GM21515 (cell line): ENCODE results near the gene ZNF691.

ENCODE experiments used
- ATAC-seq: cut with Tn5 transposase; IDR thresholded peaks from one replicate; pipeline ENCODE4 v1.9.1; 2021; ENCODE audit not compliant: unreplicated experiment

Gene ZNF691

GRCh38 chr1:42832641-42833240 lies 13.7 kb upstream of the ZNF691 start:
- no peak for ATAC-seq

GRCh38 chr1:42833981-42834380 lies 12.4 kb upstream of the ZNF691 start:
- ATAC-seq, result no peak

- no peak for ATAC-seq
Measured at GRCh38 chr1:42834803-42835202, 11.6 kb upstream of the ZNF691 start.

GRCh38 chr1:42835422-42835821 lies 11.0 kb upstream of the ZNF691 start:
- no peak for ATAC-seq

GRCh38 chr1:42837709-42838108 lies 8.7 kb upstream of the ZNF691 start:
- ATAC-seq, result no peak

GRCh38 chr1:42838482-42839190 lies 7.8 kb upstream of the ZNF691 start:
- ATAC-seq, result no peak

- no peak for ATAC-seq
Measured at GRCh38 chr1:42841010-42841409, 5.4 kb upstream of the ZNF691 start.

- no peak for ATAC-seq
Measured at GRCh38 chr1:42841440-42842147, 4.8 kb upstream of the ZNF691 start.

GRCh38 chr1:42844592-42845140 lies 1.7 kb upstream of the ZNF691 start:
- ATAC-seq, result no peak

- ATAC-seq, result no peak
Measured at GRCh38 chr1:42845193-42845592, 1.2 kb upstream of the ZNF691 start.

- ATAC-seq, result peak; percentile 10
Measured at GRCh38 chr1:42845866-42846256, 552 bp upstream of the ZNF691 start.

- no peak for ATAC-seq
Measured at GRCh38 chr1:42847111-42847595, 740 bp downstream of the ZNF691 start.

GRCh38 chr1:42847721-42848460 lies 1.5 kb downstream of the ZNF691 start:
- ATAC-seq, result no peak

GRCh38 chr1:42848823-42849537 lies 2.6 kb downstream of the ZNF691 start:
- no peak for ATAC-seq

GRCh38 chr1:42849944-42850343 lies 3.5 kb downstream of the ZNF691 start:
- ATAC-seq, result no peak

- ATAC-seq, result no peak
Measured at GRCh38 chr1:42851420-42851819, 5.0 kb downstream of the ZNF691 start.

- ATAC-seq, result no peak
Measured at GRCh38 chr1:42851960-42852607, 5.7 kb downstream of the ZNF691 start.

GRCh38 chr1:42852608-42852980 lies 6.2 kb downstream of the ZNF691 start:
- ATAC-seq, result no peak

- ATAC-seq, result no peak
Measured at GRCh38 chr1:42853116-42853884, 6.9 kb downstream of the ZNF691 start.
